OCI-LY3 (cell line): ENCODE results near the gene R3HDM4.

ENCODE experiments used
- H2AFZ ChIP-seq: fragments of 200-600, 300-600 bp; shearing (Covaris generic); 2 replicates; pipeline ENCODE4 v1.6.0; 2014; ENCODE audit warnings: antibody characterized with exemption, low read depth, low read length
- H3K27ac ChIP-seq: fragments of 200-600, 300-600 bp; sonication (generic); 2 replicates; pipeline ENCODE4 v1.5.1; 2014; ENCODE audit warnings: mild to moderate bottlenecking, low read length, moderate library complexity, mixed read lengths
- H3K27me3 ChIP-seq: fragments of 200-600, 300-600 bp; sonication (generic); 2 replicates; pipeline ENCODE4 v1.6.1; 2014; ENCODE audit warnings: low read depth, low read length, mixed read lengths
- H3K36me3 ChIP-seq: fragments of 200-600, 300-600 bp; sonication (generic); replicated peaks from 2 replicates; pipeline ENCODE3; 2014; ENCODE audit warnings: low read depth, low read length, mixed read lengths
- H3K4me1 ChIP-seq: fragments of 300-600, 200-600 bp; sonication (generic); 2 replicates; pipeline ENCODE4 v1.6.1; 2014; ENCODE audit warnings: low read length, mixed read lengths
- H3K4me2 ChIP-seq: fragments of 200-600, 300-600 bp; sonication (generic); 2 replicates; pipeline ENCODE4 v1.6.1; 2014; ENCODE audit warnings: low read length, mixed read lengths
- H3K4me3 ChIP-seq: fragments of 300-600, 200-600 bp; sonication (generic); 2 replicates; pipeline ENCODE4 v1.5.1; 2014; ENCODE audit warnings: antibody characterized with exemption, mild to moderate bottlenecking, low read length, moderate library complexity
- H3K79me2 ChIP-seq: fragments of 300-600, 200-600 bp; shearing (Covaris generic); 2 replicates; pipeline ENCODE4 v1.6.1; 2014; ENCODE audit warnings: mild to moderate bottlenecking, low read length, mixed read lengths
- H3K9ac ChIP-seq: fragments of 300-600, 200-600 bp; shearing (Covaris generic); 2 replicates; pipeline ENCODE4 v1.6.0; 2014; ENCODE audit warnings: mild to moderate bottlenecking, low read length, moderate library complexity
- H3K9me3 ChIP-seq: fragments of 200-600, 300-600 bp; shearing (Covaris generic); 2 replicates; pipeline ENCODE4 v1.6.1; 2014; ENCODE audit warnings: low read length, mixed read lengths; ENCODE audit not compliant: insufficient read depth
- H4K20me1 ChIP-seq: fragments of 200-600, 300-600 bp; sonication (generic); 2 replicates; pipeline ENCODE4 v1.6.1; 2016; ENCODE audit warnings: low read length, mixed read lengths; ENCODE audit not compliant: insufficient read depth
- EZH2phosphoT487 ChIP-seq: fragments of 200-600 bp; shearing (Covaris generic); IDR thresholded peaks from 2 replicates; pipeline ENCODE4 v1.6.1; 2018; ENCODE audit warnings: antibody characterized with exemption, mixed run types, low read depth
- TF ChIP-seq, protein P1 (sequence below): fragments of 200-600, 300-600 bp; sonication (generic); IDR thresholded peaks from 2 replicates; pipeline ENCODE4 v1.5.1; 2014; ENCODE audit warnings: antibody characterized with exemption, low read length, low read depth

Gene R3HDM4

DNA sequence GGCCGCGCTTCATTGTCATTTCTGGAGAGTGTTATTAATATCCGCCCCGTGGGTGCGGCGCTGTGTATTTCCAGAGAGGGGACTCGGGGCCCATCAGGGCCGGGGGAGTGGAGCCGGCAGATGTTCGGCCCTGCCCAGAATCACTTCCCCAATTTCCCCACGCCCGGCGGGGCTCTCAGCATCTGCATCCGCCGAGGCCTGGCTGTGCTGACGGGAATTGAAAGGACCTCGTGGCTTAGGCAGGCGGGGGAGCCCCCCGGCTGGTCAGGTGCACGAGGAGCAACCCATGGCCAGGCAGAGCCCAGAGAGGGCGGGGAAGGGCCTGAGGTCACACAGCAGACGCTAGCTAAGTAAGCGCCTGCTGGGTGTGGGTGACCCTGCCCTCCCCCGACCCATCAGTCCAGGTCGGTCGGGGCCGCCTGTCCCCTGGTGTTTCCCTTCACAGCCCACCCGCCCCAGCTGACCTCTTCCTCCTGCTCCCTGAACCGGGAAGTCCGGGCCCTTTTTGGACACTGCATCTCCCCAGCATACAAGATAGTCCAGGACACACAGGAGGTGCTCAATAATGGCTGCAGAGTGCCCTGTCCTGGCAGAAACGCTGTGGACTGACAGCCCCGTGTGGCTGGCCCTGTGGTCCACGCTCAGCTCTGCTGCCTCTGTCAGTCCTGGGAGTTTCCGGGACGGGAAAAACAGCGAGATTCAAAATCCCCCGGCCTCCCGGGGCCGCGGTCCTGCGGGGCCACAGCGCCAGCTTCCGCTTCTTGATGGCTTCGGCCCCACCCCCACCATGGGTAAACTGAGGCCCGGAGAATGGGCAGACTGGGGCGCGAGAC lies 34.9 kb upstream of the R3HDM4 start:
- Histone ChIP-seq H3K9me3 (no peaks in the 10 kb centered on the region), H3K4me2 (peak overlapping the region; percentile 86), H3K4me3 (peak overlapping the region; percentile 73), H4K20me1 (peaks cover 3% of the 10 kb centered on the region; the same call in 1 of the 2 replicates), H3K79me2 (peaks cover 58% of the 10 kb centered on the region), H2AFZ (no peak overlapping the region), H3K9ac (peak overlapping the region; percentile 88), H3K27ac (peak overlapping the region; percentile 96), H3K4me1 (peaks cover 67% of the 10 kb centered on the region), H3K36me3 (peaks cover 17% of the 10 kb centered on the region), H3K27me3 (no peaks in the 10 kb centered on the region)
- TF ChIP-seq EZH2phosphoT487, result no peak
- TF ChIP-seq, protein P1, sequence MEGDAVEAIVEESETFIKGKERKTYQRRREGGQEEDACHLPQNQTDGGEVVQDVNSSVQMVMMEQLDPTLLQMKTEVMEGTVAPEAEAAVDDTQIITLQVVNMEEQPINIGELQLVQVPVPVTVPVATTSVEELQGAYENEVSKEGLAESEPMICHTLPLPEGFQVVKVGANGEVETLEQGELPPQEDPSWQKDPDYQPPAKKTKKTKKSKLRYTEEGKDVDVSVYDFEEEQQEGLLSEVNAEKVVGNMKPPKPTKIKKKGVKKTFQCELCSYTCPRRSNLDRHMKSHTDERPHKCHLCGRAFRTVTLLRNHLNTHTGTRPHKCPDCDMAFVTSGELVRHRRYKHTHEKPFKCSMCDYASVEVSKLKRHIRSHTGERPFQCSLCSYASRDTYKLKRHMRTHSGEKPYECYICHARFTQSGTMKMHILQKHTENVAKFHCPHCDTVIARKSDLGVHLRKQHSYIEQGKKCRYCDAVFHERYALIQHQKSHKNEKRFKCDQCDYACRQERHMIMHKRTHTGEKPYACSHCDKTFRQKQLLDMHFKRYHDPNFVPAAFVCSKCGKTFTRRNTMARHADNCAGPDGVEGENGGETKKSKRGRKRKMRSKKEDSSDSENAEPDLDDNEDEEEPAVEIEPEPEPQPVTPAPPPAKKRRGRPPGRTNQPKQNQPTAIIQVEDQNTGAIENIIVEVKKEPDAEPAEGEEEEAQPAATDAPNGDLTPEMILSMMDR, result no peak; the same call in 1 of the 2 replicates

GRCh38 chr19:947090-947706 lies 34.2 kb upstream of the R3HDM4 start:
- Histone ChIP-seq H3K4me3 (peak overlapping the region; percentile 73), H2AFZ (no peak overlapping the region), H3K9me3 (no peaks in the 10 kb centered on the region), H3K79me2 (peaks cover 59% of the 10 kb centered on the region), H4K20me1 (peaks cover 8% of the 10 kb centered on the region; the same call in 1 of the 2 replicates), H3K4me2 (peak overlapping the region; percentile 86), H3K27me3 (no peaks in the 10 kb centered on the region), H3K4me1 (peaks cover 59% of the 10 kb centered on the region), H3K9ac (peak overlapping the region; percentile 88), H3K36me3 (peaks cover 24% of the 10 kb centered on the region), H3K27ac (peak overlapping the region; percentile 96)
- no peak for TF ChIP-seq EZH2phosphoT487
- TF ChIP-seq, protein P1, result peak; percentile 54

- Histone ChIP-seq H3K4me1 (peaks cover 56% of the 10 kb centered on the region), H2AFZ (no peak overlapping the region), H4K20me1 (peaks cover 21% of the 10 kb centered on the region), H3K79me2 (peaks cover 63% of the 10 kb centered on the region), H3K4me3 (no peak overlapping the region), H3K36me3 (peaks cover 35% of the 10 kb centered on the region), H3K4me2 (no peak overlapping the region), H3K27ac (no peak overlapping the region), H3K9ac (no peak overlapping the region), H3K27me3 (no peaks in the 10 kb centered on the region), H3K9me3 (no peaks in the 10 kb centered on the region)
- no peak for TF ChIP-seq EZH2phosphoT487
- TF ChIP-seq, protein P1, result no peak
Measured at GRCh38 chr19:945401-946252, 32.6 kb upstream of the R3HDM4 start.
